ENCODE results near the gene SLC7A1.
A peak's percentile ranks its signal among the peaks of the same experiment; 100 is the strongest.

Gene SLC7A1

GRCh38 chr13:29508130-29508875 is 87.2 kb downstream of the SLC7A1 start:
- DNase-seq = peak; percentile 75

GRCh38 chr13:29507356-29507755 is 88.1 kb downstream of the SLC7A1 start:
- no peak for DNase-seq

- no peak for DNase-seq
These were observed 89.5 kb downstream of the SLC7A1 start for GRCh38 chr13:29505950-29506349.

GRCh38 chr13:29505511-29505910 is 90.0 kb downstream of the SLC7A1 start:
- DNase-seq = no peak

GRCh38 chr13:29504691-29505090 is 90.8 kb downstream of the SLC7A1 start:
- DNase-seq = no peak

DNA sequence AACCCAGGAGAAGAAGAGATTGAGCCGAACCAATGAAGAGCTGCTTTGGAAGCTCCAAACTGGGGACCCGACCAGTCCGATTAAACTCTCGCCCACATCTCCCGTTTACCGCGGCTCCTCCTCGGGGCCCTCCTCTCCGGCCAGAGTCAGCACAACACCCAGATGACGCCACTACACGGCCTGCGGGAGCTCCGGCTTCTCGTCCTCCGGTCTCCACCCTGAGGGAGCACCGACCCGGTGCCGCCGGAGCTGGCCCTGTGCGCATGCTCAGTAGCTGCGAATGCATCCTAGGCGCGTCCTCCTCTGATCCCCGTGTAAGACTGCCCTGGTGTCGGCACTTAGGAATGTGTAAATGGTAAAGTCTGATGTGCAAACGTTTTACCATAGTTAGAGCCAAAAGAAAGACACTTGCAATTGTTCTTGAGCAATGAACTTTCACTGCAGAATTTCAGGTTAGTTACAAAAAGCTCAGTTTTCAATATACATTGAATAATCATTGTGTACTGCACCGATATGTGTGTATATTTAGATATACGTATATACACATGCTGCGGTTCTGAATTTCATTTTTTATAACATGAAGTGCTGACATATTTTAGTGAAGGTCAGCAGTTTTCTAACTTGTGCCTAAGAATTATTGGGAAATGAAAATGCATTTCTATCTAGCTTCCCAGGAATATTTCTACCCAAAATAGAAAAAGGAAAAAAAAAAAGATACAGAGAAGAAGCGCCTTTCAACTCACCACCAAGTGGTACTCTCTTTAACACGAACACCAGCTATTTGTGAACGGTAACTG is 92.2 kb downstream of the SLC7A1 start:
- no peak for DNase-seq

GRCh38 chr13:29502391-29503008 is 93.0 kb downstream of the SLC7A1 start:
- DNase-seq = no peak

GRCh38 chr13:29501674-29502073 is 93.8 kb downstream of the SLC7A1 start:
- DNase-seq = no peak

DNA sequence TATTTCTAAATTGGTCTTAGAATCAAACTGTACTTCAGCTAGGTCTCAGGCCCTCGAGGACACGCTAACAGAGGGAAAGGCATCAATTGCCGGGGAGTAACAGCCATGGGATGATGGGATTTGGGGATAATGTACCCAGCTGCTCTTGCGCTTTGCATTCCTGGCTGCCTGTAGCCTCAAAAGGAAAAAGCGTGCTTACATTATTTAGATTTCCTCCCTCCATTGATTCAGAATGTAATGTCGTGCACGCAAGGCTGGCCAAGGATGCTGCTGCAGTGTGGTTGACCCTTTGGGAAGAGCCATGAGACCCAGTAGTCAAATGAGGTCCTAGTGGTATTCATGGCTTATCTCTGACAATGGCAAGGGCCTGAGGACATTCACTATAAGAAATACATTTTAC is 95.1 kb downstream of the SLC7A1 start:
- DNase-seq = no peak

GRCh38 chr13:29499506-29500165 is 95.9 kb downstream of the SLC7A1 start:
- no peak for DNase-seq

- DNase-seq = no peak
These were observed 97.0 kb downstream of the SLC7A1 start for GRCh38 chr13:29498426-29499040.

DNA sequence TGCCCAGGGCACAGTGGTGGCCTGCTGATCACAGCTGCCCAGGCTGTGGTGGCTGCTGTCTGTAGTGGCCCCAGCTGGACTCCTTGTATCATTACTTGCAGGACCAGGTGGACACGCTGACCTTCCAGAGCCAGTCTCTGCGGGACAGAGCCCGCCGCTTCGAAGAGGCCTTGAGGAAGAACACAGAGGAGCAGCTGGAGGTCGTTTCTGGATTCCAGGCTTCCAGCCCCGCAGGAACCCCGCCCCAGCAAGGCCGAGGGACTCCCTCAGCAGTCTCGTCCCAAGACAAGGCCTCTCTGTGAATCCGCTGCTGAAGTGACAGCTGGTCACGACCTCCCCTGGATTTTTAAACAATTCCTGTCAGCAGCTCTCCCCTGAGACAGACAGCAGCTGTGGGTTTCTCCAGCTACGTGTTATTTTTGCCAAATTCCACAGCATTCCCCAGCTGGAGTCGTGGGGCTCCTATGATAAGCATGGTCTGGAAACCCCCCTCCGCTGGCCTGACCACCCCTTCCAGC is 98.3 kb downstream of the SLC7A1 start:
- DNase-seq = no peak

GRCh38 chr13:29496241-29496712 is 99.2 kb downstream of the SLC7A1 start:
- no peak for DNase-seq

- no peak for DNase-seq
These were observed 101.0 kb downstream of the SLC7A1 start for GRCh38 chr13:29494520-29494919.

DNA sequence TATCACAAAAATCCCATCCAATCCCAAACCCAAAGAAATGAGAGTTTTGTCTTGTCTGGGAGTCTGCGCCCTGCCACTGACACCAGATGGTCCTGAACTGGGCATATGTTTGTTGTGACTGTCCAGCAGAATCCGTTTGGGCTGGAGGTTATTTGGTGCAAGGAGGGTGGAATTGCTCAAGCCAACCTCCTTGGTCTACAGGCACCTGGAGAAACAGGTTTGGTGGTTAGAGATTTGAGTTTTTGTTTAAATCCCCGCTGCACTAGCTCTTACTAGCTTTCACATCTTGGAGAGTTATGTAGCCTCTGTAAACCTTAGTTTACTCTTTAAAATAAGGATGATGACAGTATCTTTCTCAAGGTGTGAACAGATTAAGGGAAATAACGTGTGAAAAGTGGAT is 101.7 kb downstream of the SLC7A1 start:
- no peak for DNase-seq

DNA sequence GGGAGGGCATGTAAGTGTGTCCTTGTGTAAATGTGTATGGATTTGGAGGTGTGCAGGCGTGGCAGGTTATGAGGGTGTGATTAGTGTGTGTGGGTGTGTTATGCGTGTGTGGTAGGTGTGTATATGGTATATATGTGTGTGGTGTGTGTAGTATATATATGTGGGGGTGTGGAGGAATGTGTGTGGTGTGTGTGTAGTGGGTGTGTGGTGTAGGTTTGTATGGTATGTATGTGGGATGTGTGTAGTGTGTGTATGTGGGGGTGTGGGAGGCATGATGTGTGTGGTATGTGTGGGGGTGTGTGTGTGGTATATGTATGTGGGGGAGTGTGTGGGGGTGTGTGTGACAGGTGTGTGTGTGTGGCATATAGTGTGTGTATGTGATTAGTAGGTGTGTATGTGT is 104.2 kb downstream of the SLC7A1 start:
- DNase-seq = no peak

DNA sequence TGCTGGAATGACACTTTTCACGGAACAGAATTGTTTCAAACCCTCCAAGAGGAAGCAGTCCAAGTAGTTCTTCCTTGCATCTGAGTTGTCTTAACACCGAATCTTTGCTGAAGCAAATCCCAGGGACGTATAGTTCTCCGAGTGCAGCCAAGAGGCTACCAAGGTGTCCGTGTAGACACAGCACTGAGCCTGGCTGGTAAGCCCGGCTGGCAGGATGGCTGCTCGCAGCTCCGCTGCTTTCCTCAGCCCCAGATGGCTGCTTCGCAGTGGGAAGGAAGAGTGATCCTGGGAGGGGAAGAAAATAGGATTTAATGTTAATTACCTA is 105.0 kb downstream of the SLC7A1 start:
- no peak for DNase-seq

- no peak for DNase-seq
These were observed 105.6 kb downstream of the SLC7A1 start for GRCh38 chr13:29489650-29490560.

DNA sequence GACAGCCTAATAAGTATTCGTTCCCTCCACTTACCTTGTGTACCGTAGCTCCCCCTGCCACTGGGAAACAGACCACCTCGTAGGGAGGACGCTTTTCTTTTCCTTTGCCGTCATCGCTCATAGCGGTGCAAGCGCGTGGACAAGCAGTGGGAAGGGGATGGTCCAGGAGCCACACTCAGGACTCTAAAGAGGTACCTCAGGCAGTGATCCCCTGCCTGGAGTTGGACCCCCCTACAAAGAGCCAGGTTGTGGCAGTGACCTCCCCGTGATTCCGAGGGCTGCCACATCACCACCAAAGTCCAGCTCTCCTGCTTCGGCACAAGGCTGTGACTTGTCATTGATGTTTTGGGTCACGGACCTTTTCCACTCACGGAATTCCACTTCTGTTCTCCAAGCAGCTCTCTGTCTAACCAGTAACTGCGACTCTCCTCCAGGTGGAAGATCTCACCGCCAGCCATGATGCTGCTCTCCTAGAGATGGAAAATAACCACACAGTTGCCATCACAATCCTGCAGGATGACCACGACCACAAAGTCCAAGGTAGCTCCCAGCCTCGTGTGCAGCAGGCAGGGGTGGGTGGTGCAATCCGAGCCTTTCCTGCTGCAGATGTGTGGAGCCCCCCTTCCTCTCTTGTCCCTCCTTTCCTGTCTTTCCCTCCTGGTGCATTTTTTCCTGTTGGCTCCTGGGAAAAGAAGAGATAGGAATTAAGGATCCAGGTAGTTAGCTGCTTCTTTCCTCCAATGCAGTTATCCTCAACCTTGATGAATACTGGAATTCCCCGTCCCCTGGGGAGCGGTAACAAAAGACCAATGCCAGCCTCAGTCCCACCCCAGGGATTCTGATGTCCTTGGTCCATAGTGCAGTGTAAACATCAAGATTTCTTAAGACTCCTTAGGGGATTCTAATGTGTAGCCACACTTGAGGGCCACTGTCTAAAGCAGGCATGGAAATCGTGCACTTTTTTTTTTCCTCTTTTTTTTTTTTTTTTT is 107.7 kb downstream of the SLC7A1 start:
- DNase-seq = no peak

DNA sequence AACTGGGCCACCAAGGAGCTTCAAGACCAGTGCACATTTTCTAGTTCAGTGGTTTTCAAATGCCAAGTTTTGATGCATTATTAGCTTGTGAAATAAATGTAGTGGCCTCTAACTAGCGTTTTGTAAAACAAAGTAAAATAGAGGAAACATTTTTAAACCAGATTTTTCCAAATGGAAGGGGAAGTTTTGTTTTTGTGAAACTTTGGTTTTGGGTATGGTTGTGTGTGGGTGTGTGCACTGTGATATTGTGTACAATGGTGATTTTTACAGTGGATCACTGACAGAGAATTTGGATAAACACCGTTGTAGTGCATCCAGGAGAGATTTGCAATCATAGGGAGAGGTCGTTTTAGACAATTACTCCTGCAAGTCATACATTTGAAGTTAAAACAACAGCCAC is 108.9 kb downstream of the SLC7A1 start:
- no peak for DNase-seq

All from hippocampal formation (tissue), 2 donors.